HG02588 (cell line): ENCODE data around the gene KCNJ10.

Source experiments
- ATAC-seq: cut with Tn5 transposase; IDR thresholded peaks from one replicate; pipeline ENCODE4 v1.9.1; 2021; ENCODE audit warnings: mild to moderate bottlenecking, moderate library complexity; ENCODE audit not compliant: unreplicated experiment

KCNJ10 gene

GRCh38 chr1:160028426-160028825 is 41.5 kb downstream of the KCNJ10 start:
- no peak for ATAC-seq

GRCh38 chr1:160025314-160025713 is 44.6 kb downstream of the KCNJ10 start:
- ATAC-seq, result no peak

GRCh38 chr1:160024195-160024905 is 45.6 kb downstream of the KCNJ10 start:
- ATAC-seq, result no peak

GRCh38 chr1:160022330-160023310 is 47.3 kb downstream of the KCNJ10 start:
- no peak for ATAC-seq

- no peak for ATAC-seq
Measured at GRCh38 chr1:160021376-160022074, 48.4 kb downstream of the KCNJ10 start.

GRCh38 chr1:160020196-160020595 is 49.8 kb downstream of the KCNJ10 start:
- ATAC-seq, result no peak

- ATAC-seq, result no peak
Measured at GRCh38 chr1:160018900-160019299, 51.1 kb downstream of the KCNJ10 start.

GRCh38 chr1:160018347-160018746 is 51.6 kb downstream of the KCNJ10 start:
- ATAC-seq, result no peak

GRCh38 chr1:160017592-160017991 is 52.4 kb downstream of the KCNJ10 start:
- ATAC-seq, result no peak

GRCh38 chr1:160011781-160012180 is 58.2 kb downstream of the KCNJ10 start:
- ATAC-seq, result no peak

- no peak for ATAC-seq
Measured at GRCh38 chr1:160009801-160010200, 60.2 kb downstream of the KCNJ10 start.

GRCh38 chr1:160009081-160009480 is 60.9 kb downstream of the KCNJ10 start:
- ATAC-seq, result no peak

GRCh38 chr1:160007577-160008200 is 62.3 kb downstream of the KCNJ10 start:
- no peak for ATAC-seq

- no peak for ATAC-seq
Measured at GRCh38 chr1:160006312-160006940, 63.5 kb downstream of the KCNJ10 start.

GRCh38 chr1:160005070-160005469 is 64.9 kb downstream of the KCNJ10 start:
- no peak for ATAC-seq

GRCh38 chr1:160004425-160004824 is 65.5 kb downstream of the KCNJ10 start:
- no peak for ATAC-seq

GRCh38 chr1:160004001-160004400 is 66.0 kb downstream of the KCNJ10 start:
- no peak for ATAC-seq

GRCh38 chr1:160001440-160001839 is 68.5 kb downstream of the KCNJ10 start:
- no peak for ATAC-seq

- no peak for ATAC-seq
Measured at GRCh38 chr1:159999204-159999603, 70.8 kb downstream of the KCNJ10 start.

- no peak for ATAC-seq
Measured at GRCh38 chr1:159996653-159997052, 73.3 kb downstream of the KCNJ10 start.
